ENCODE results near the gene NAB1. TPM values are rescaled to one million over a fixed set of nuclear protein-coding genes. Genes with fewer than 3 reads are reported as not detected.

Gene NAB1
- total and polyA plus RNA-seq, 4 donors, result 5.8 to 31.0 (median 18.7) TPM

GRCh38 chr2:190682168-190682567 lies 33.3 kb downstream of the NAB1 start:
- H3K9ac ChIP-seq (ENCODE audit: low read depth in 1 of 2, low read length in 2 of 2), result no peak overlapping the region
- H3K4me3 ChIP-seq (ENCODE audit: low read depth in 1 of 3, low read length in 3 of 3), result no peak overlapping the region
- H3K4me1 ChIP-seq (ENCODE audit: control insufficient read depth in 4 of 4, insufficient read depth in 4 of 4, low read length in 3 of 4), result peaks cover 0 to 2% (median 0%) of the 10 kb centered on the region in 4 donors
- H3K36me3 ChIP-seq (ENCODE audit: control insufficient read depth in 4 of 4, insufficient read depth in 3 of 4, low read depth in 1 of 4, low read length in 3 of 4), result peaks cover 0 to 26% (median 13%) of the 10 kb centered on the region in 4 donors
- TF ChIP-seq NR2F2 (IDR thresholded peaks at IDR 0.05) (peak; percentile 72), HNF4A (conservative IDR thresholded peaks at IDR 0.05) (no peak), FOXA2 (IDR thresholded peaks at IDR 0.05) (no peak), YY1 (IDR thresholded peaks at IDR 0.05) (no peak), MAX (IDR thresholded peaks at IDR 0.05) (no peak)
- TF ChIP-seq, protein P1, sequence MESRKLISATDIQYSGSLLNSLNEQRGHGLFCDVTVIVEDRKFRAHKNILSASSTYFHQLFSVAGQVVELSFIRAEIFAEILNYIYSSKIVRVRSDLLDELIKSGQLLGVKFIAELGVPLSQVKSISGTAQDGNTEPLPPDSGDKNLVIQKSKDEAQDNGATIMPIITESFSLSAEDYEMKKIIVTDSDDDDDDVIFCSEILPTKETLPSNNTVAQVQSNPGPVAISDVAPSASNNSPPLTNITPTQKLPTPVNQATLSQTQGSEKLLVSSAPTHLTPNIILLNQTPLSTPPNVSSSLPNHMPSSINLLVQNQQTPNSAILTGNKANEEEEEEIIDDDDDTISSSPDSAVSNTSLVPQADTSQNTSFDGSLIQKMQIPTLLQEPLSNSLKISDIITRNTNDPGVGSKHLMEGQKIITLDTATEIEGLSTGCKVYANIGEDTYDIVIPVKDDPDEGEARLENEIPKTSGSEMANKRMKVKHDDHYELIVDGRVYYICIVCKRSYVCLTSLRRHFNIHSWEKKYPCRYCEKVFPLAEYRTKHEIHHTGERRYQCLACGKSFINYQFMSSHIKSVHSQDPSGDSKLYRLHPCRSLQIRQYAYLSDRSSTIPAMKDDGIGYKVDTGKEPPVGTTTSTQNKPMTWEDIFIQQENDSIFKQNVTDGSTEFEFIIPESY (IDR thresholded peaks at IDR 0.05), result no peak
- DNase-seq (ENCODE audit: low spot score), result no peak
- H3K9me3 ChIP-seq (ENCODE audit: control insufficient read depth in 4 of 4, low read length in 3 of 4), result no peaks in the 10 kb centered on the region
- H3K27me3 ChIP-seq (ENCODE audit: control insufficient read depth in 4 of 4, insufficient read depth in 4 of 4, low read length in 3 of 4), result no peaks in the 10 kb centered on the region
- WGBS, result 91% methylated on average over 5 of the region's 5 CpGs
- no peak overlapping the region for H3K27ac ChIP-seq (ENCODE audit: low read depth in 1 of 2, low read length in 2 of 2)

DNA sequence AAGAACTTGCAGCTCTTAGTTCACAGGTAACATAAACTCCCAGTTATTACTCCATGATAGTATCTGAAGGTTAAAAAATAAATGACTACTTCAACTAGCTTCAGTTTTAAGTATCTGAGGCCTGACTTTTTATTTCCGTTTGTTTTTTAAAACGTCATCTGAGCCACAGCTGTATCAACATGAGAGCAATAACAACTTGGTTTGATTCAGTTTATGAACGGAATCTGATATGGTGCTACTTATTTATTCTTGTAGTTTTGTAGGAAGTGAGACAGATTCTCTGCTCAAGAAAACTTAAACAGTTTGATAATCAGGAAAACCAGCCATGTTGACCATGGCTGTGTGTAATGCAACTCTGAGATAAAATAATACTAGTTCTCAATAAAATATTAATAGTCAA lies 34.9 kb downstream of the NAB1 start:
- Histone ChIP-seq H3K36me3 (ENCODE audit: control insufficient read depth in 4 of 4, insufficient read depth in 3 of 4, low read depth in 1 of 4, low read length in 3 of 4) (peaks cover 3 to 36% (median 26%) of the 10 kb centered on the region in 4 donors), H3K4me3 (ENCODE audit: low read depth in 1 of 3, low read length in 3 of 3) (no peak overlapping the region), H3K27ac (ENCODE audit: low read depth in 1 of 2, low read length in 2 of 2) (no peak overlapping the region), H3K4me1 (ENCODE audit: control insufficient read depth in 4 of 4, insufficient read depth in 4 of 4, low read length in 3 of 4) (no peaks in the 10 kb centered on the region), H3K9me3 (ENCODE audit: control insufficient read depth in 4 of 4, low read length in 3 of 4) (no peaks in the 10 kb centered on the region), H3K9ac (ENCODE audit: low read depth in 1 of 2, low read length in 2 of 2) (no peak overlapping the region), H3K27me3 (ENCODE audit: control insufficient read depth in 4 of 4, insufficient read depth in 4 of 4, low read length in 3 of 4) (no peaks in the 10 kb centered on the region)
- TF ChIP-seq HNF4G (IDR thresholded peaks at IDR 0.05) (no peak), TAF1 (conservative IDR thresholded peaks at IDR 0.05) (no peak), YY1 (IDR thresholded peaks at IDR 0.05) (no peak), HNF4A (conservative IDR thresholded peaks at IDR 0.05) (no peak), NR2F2 (IDR thresholded peaks at IDR 0.05) (no peak), FOXA2 (IDR thresholded peaks at IDR 0.05) (no peak), RXRA (IDR thresholded peaks at IDR 0.05) (no peak), FOXA1 (IDR thresholded peaks at IDR 0.05) (no peak), MAX (IDR thresholded peaks at IDR 0.05) (no peak), CTCF (IDR thresholded peaks at IDR 0.05; ENCODE audit: low read depth, low read length, missing input control) (no peak)
- TF ChIP-seq, protein P1 (IDR thresholded peaks at IDR 0.05), result no peak
- TF ChIP-seq, protein P2, sequence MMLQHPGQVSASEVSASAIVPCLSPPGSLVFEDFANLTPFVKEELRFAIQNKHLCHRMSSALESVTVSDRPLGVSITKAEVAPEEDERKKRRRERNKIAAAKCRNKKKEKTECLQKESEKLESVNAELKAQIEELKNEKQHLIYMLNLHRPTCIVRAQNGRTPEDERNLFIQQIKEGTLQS (IDR thresholded peaks at IDR 0.05), result no peak
- no peak for DNase-seq (ENCODE audit: low spot score)
- WGBS, result 81% methylated on average over 3 of the region's 3 CpGs

All from liver (tissue), 9 donors.